Panc1 (cell line): ENCODE measurements around the gene LGALS12.

Experiments
- CTCF ChIP-seq: fragments of 450-650 bp; IDR thresholded peaks from 2 replicates; pipeline ENCODE4 v1.5.1; 2017; ENCODE audit warnings: mild to moderate bottlenecking
- POLR2AphosphoS5 ChIP-seq: IDR thresholded peaks from 2 replicates; pipeline ENCODE4 v1.6.1; 2012; ENCODE audit warnings: mild to moderate bottlenecking, low read depth, low read length, moderate library complexity
- REST ChIP-seq, 2 experiments: IDR thresholded peaks; 2 replicates each; pipeline ENCODE4 v1.6.1; 2011 to 2012; ENCODE audit warnings: low read depth in 2 of 2, control low read depth in 1 of 2, low read length in 1 of 2, mild to moderate bottlenecking in 1 of 2, moderate library complexity in 1 of 2; ENCODE audit not compliant: insufficient read depth in 1 of 2

- TF ChIP-seq CTCF: no peak
- no peak for TF ChIP-seq REST (IDR thresholded peaks at IDR 0.05; ENCODE audit: insufficient read depth in 1 of 2, low read depth in 2 of 2, low read length in 1 of 2)
- TF ChIP-seq POLR2AphosphoS5: no peak
Observed at GRCh38 chr11:63480039-63480438, 25.8 kb upstream of the LGALS12 start.
